ENCODE data around the gene NPFFR2. TPM values are rescaled to one million over a fixed set of nuclear protein-coding genes. Genes with fewer than 3 reads are reported as not detected.

Gene NPFFR2
- total and polyA plus RNA-seq, 9 of the 15 experiments (the other 6 are each of a cell fraction or from before 2014, with no cell fraction given): 0.15 to 0.98 (median 0.48) TPM

DNA sequence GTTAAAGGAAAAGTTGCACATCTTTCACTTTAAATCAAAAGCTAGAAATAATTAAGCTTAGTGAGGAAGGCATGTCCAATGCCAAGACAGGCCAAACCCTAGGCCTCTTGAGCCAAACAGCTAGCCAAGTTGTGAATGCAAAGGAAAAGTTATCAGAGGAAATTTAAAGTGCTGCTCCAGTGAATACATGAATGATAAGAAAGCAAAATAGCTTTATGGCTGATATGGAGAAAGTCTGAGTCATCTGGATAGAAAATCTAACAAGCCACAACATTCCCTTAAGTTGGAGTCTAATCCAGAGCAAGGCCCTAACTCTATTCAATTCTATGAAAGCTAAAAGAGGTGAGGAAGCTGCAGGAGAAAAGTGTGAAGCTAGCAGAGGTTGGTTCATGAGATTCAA lies 23.8 kb downstream of the NPFFR2 start:
- ATAC-seq: no peak
- Histone ChIP-seq H3K4me3 (no peak overlapping the region), H3K79me2 (ENCODE audit: control insufficient read depth, insufficient read depth, low read length) (no peaks in the 10 kb centered on the region), H3K4me1 (replicated peaks in 1 of 2; ENCODE audit: control insufficient read depth in 2 of 2, insufficient read depth in 2 of 2, low read length in 2 of 2) (no peaks in the 10 kb centered on the region), H3K9me3 (replicated peaks; ENCODE audit: control insufficient read depth, insufficient read depth, low read depth, low read length) (no peaks in the 10 kb centered on the region), H3K27me3 (ENCODE audit: control insufficient read depth in 2 of 2, insufficient read depth in 2 of 2, low read length in 2 of 2) (no peaks in the 10 kb centered on the region), H3K9me1 (ENCODE audit: control insufficient read depth, insufficient read depth, low read length) (no peaks in the 10 kb centered on the region), H3K4me2 (ENCODE audit: insufficient read depth, low read length) (no peak overlapping the region), H2AFZ (ENCODE audit: low read depth, low read length) (no peak overlapping the region), H3K9ac (ENCODE audit: insufficient read depth in 1 of 2, low read depth in 2 of 2, low read length in 2 of 2) (no peak overlapping the region), H3K36me3 (ENCODE audit: control insufficient read depth, insufficient read depth, low read length) (no peaks in the 10 kb centered on the region), H3K27ac (ENCODE audit: extremely low read depth, low read depth, low read length) (no peak overlapping the region), H4K20me1 (replicated peaks; ENCODE audit: control insufficient read depth, insufficient read depth, low read length) (no peaks in the 10 kb centered on the region)
- intact Hi-C loops (cut with micrococcal nuclease): no loop called here
- TF ChIP-seq XRCC5 (IDR thresholded peaks at IDR 0.05; ENCODE audit: low read depth, low read length) (no peak), DMBX1 (CRISPR knock-in tag; IDR thresholded peaks at IDR 0.05; ENCODE audit: borderline replicate concordance) (no peak), CHD4 (IDR thresholded peaks at IDR 0.05; ENCODE audit: insufficient read depth, insufficient replicate concordance, low read depth, low read length, poor library complexity, severe bottlenecking) (no peak), NFE2 (IDR thresholded peaks at IDR 0.05; ENCODE audit: low read depth) (no peak), FOXJ2 (tag; IDR thresholded peaks at IDR 0.05) (no peak), ZNF584 (CRISPR knock-in tag; IDR thresholded peaks at IDR 0.05; ENCODE audit: low read depth) (no peak), ZFP30 (CRISPR knock-in tag; IDR thresholded peaks at IDR 0.05; ENCODE audit: borderline replicate concordance) (no peak), FOXK1 (CRISPR knock-in tag; IDR thresholded peaks at IDR 0.05; ENCODE audit: borderline replicate concordance) (no peak)
- TF ChIP-seq, protein P1, sequence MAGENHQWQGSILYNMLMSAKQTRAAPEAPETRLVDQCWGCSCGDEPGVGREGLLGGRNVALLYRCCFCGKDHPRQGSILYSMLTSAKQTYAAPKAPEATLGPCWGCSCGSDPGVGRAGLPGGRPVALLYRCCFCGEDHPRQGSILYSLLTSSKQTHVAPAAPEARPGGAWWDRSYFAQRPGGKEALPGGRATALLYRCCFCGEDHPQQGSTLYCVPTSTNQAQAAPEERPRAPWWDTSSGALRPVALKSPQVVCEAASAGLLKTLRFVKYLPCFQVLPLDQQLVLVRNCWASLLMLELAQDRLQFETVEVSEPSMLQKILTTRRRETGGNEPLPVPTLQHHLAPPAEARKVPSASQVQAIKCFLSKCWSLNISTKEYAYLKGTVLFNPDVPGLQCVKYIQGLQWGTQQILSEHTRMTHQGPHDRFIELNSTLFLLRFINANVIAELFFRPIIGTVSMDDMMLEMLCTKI (IDR thresholded peaks at IDR 0.05; ENCODE audit: partially characterized antibody): no peak
- TF ChIP-seq, protein P2, sequence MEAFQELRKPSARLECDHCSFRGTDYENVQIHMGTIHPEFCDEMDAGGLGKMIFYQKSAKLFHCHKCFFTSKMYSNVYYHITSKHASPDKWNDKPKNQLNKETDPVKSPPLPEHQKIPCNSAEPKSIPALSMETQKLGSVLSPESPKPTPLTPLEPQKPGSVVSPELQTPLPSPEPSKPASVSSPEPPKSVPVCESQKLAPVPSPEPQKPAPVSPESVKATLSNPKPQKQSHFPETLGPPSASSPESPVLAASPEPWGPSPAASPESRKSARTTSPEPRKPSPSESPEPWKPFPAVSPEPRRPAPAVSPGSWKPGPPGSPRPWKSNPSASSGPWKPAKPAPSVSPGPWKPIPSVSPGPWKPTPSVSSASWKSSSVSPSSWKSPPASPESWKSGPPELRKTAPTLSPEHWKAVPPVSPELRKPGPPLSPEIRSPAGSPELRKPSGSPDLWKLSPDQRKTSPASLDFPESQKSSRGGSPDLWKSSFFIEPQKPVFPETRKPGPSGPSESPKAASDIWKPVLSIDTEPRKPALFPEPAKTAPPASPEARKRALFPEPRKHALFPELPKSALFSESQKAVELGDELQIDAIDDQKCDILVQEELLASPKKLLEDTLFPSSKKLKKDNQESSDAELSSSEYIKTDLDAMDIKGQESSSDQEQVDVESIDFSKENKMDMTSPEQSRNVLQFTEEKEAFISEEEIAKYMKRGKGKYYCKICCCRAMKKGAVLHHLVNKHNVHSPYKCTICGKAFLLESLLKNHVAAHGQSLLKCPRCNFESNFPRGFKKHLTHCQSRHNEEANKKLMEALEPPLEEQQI (IDR thresholded peaks at IDR 0.05): no peak
- BruUV-seq (replicated peaks): no TSS peak
- DNase-seq (ENCODE audit: extremely low read depth in 1 of 4, low spot score in 3 of 4): no peak
- ChIA-PET CTCF (ENCODE audit: low intra/inter-chr PET ratio) (no interaction called here), POLR2A (no interaction called here)
- in situ Hi-C loops (cut with MboI): no loop called here
- FAIRE-seq: no peak
